Measurements from ENCODE around the gene CHIC2. TPM values are rescaled to one million over a fixed set of nuclear protein-coding genes. Genes with fewer than 3 reads are reported as not detected.

CHIC2 gene
- total RNA-seq, 5 donors from 2014 or later (not counting 1 experiment from before 2014, with no cell fraction given) = 38.8 to 59.3 (median 40.5) TPM

- Mint-ChIP-seq H3K27ac (no peak overlapping the region), H3K9me3 (no peaks in the 10 kb centered on the region), H3K4me1 (no peaks in the 10 kb centered on the region), H3K36me3 (no peaks in the 10 kb centered on the region), H3K4me3 (no peak overlapping the region), H3K27me3 (peaks cover 8 to 12% of the 10 kb centered on the region in 2 donors)
- no peaks in the 10 kb centered on the region for H3K4me1 ChIP-seq (ENCODE audit: control insufficient read depth in 1 of 2, extremely low read depth in 1 of 2, insufficient read depth in 2 of 2, low read length in 2 of 2)
- POLR2A ChIA-PET = no interaction called here
- no peak overlapping the region for H3K27ac ChIP-seq (ENCODE audit: low read length)
- CTCF ChIA-PET = interaction anchor here in 1 of 2 donors (0.7 kb wide), 1 partner anchor 11 kb away, joined by 3 read pairs; no protein-coding TSS in a partner anchor
- no peaks in the 10 kb centered on the region for H3K36me3 ChIP-seq (ENCODE audit: control insufficient read depth in 2 of 2, extremely low read depth in 1 of 2, insufficient read depth in 1 of 2, low read length in 1 of 2)
- H3K27me3 ChIP-seq (replicated peaks in 1 of 2; ENCODE audit: control insufficient read depth in 2 of 2, extremely low read depth in 1 of 2, insufficient read depth in 2 of 2, low read length in 1 of 2) = peaks cover 0 to 13% of the 10 kb centered on the region in 2 experiments
- DNase-seq (no peak), ATAC-seq (replicated peaks in 1 of 4) (no peak)
- H3K9me3 ChIP-seq = no peaks in the 10 kb centered on the region
- no peak overlapping the region for H3K4me3 ChIP-seq (ENCODE audit: control insufficient read depth in 1 of 2, extremely low read depth in 1 of 2, low read length in 1 of 2)
Measured at GRCh38 chr4:54076673-54077072, 12.3 kb upstream of the CHIC2 start.

- ATAC-seq (replicated peaks in 1 of 4) (no peak), DNase-seq (no peak)
- H3K9me3 Mint-ChIP-seq = no peaks in the 10 kb centered on the region
- H3K27me3 ChIP-seq (replicated peaks in 1 of 2; ENCODE audit: control insufficient read depth in 2 of 2, extremely low read depth in 1 of 2, insufficient read depth in 2 of 2, low read length in 1 of 2) = peaks cover 0 to 11% of the 10 kb centered on the region in 2 experiments
- H3K4me1 ChIP-seq (ENCODE audit: control insufficient read depth in 1 of 2, extremely low read depth in 1 of 2, insufficient read depth in 2 of 2, low read length in 2 of 2) = no peaks in the 10 kb centered on the region
- H3K27ac ChIP-seq (ENCODE audit: low read length) = no peak overlapping the region
- no peaks in the 10 kb centered on the region for H3K4me1 Mint-ChIP-seq
- no peak overlapping the region for H3K4me3 Mint-ChIP-seq
- no peaks in the 10 kb centered on the region for H3K36me3 Mint-ChIP-seq
- H3K4me3 ChIP-seq (ENCODE audit: control insufficient read depth in 1 of 2, extremely low read depth in 1 of 2, low read length in 1 of 2) = no peak overlapping the region
- no peaks in the 10 kb centered on the region for H3K9me3 ChIP-seq
- ChIA-PET CTCF (no interaction called here), POLR2A (no interaction called here)
- no peak overlapping the region for H3K27ac Mint-ChIP-seq
- peaks cover 7 to 12% of the 10 kb centered on the region in 2 donors for H3K27me3 Mint-ChIP-seq
- no peaks in the 10 kb centered on the region for H3K36me3 ChIP-seq (ENCODE audit: control insufficient read depth in 2 of 2, extremely low read depth in 1 of 2, insufficient read depth in 1 of 2, low read length in 1 of 2)
Measured at GRCh38 chr4:54074381-54074780, 10.0 kb upstream of the CHIC2 start.

GRCh38 chr4:54073271-54073880, 9.0 kb upstream of the CHIC2 start:
- H3K27ac Mint-ChIP-seq = no peak overlapping the region
- no peak overlapping the region for H3K27ac ChIP-seq (ENCODE audit: low read length)
- ChIA-PET CTCF (no interaction called here), POLR2A (interaction anchor here (0.6 to 1.2 kb wide), 2 partner anchors 16 to 17 kb away, joined by 4 read pairs; no protein-coding TSS in a partner anchor)
- no peaks in the 10 kb centered on the region for H3K4me1 Mint-ChIP-seq
- H3K4me3 ChIP-seq (ENCODE audit: control insufficient read depth in 1 of 2, extremely low read depth in 1 of 2, low read length in 1 of 2) = no peak overlapping the region
- no peaks in the 10 kb centered on the region for H3K4me1 ChIP-seq (ENCODE audit: control insufficient read depth in 1 of 2, extremely low read depth in 1 of 2, insufficient read depth in 2 of 2, low read length in 2 of 2)
- H3K9me3 ChIP-seq = no peaks in the 10 kb centered on the region
- no peaks in the 10 kb centered on the region for H3K36me3 Mint-ChIP-seq
- no peak overlapping the region for H3K4me3 Mint-ChIP-seq
- H3K36me3 ChIP-seq (ENCODE audit: control insufficient read depth in 2 of 2, extremely low read depth in 1 of 2, insufficient read depth in 1 of 2, low read length in 1 of 2) = no peaks in the 10 kb centered on the region
- no peak for ATAC-seq (replicated peaks in 1 of 4)
- no peaks in the 10 kb centered on the region for H3K9me3 Mint-ChIP-seq
- H3K27me3 Mint-ChIP-seq = peaks cover 3 to 8% of the 10 kb centered on the region in 2 donors
- WGBS (ENCODE audit: insufficient coverage) = 92% methylated on average over 2 of the region's 2 CpGs
- H3K27me3 ChIP-seq (replicated peaks in 1 of 2; ENCODE audit: control insufficient read depth in 2 of 2, extremely low read depth in 1 of 2, insufficient read depth in 2 of 2, low read length in 1 of 2) = peaks cover 0 to 11% of the 10 kb centered on the region in 2 experiments
- DNase-seq = no peak

DNA sequence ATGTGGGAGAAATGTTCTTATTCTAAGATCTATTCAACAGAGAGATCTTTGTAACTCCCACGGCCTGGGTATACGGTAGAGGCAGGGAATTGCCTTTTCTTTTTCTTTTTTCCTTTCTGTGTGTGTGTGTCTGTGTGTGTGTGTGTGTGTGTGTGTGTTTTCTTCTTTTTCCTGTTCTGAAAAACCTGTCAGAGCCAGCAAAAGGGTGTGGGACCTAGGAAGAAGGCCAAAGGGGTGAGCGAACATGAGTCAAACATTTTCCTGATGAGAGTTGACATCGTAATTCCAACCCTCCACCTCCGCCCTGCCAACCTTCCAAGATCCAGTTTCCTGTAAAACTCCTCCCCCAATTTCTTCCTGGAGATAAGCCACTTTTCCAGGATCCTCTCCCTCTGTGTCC, 2.8 kb upstream of the CHIC2 start:
- Histone ChIP-seq H3K27ac (ENCODE audit: low read length) (no peak overlapping the region), H3K4me3 (ENCODE audit: control insufficient read depth in 1 of 2, extremely low read depth in 1 of 2, low read length in 1 of 2) (no peak overlapping the region), H3K27me3 (replicated peaks in 1 of 2; ENCODE audit: control insufficient read depth in 2 of 2, extremely low read depth in 1 of 2, insufficient read depth in 2 of 2, low read length in 1 of 2) (no peaks in the 10 kb centered on the region), H3K4me1 (ENCODE audit: control insufficient read depth in 1 of 2, extremely low read depth in 1 of 2, insufficient read depth in 2 of 2, low read length in 2 of 2) (peaks cover 3 to 21% of the 10 kb centered on the region in 2 experiments), H3K36me3 (ENCODE audit: control insufficient read depth in 2 of 2, extremely low read depth in 1 of 2, insufficient read depth in 1 of 2, low read length in 1 of 2) (no peaks in the 10 kb centered on the region), H3K9me3 (no peaks in the 10 kb centered on the region)
- CTCF ChIA-PET = interaction anchor here in 1 of 2 donors (0.6 kb wide), 1 partner anchor 1425 kb away, joined by 3 read pairs; no protein-coding TSS in a partner anchor
- peaks cover 0 to 3% of the 10 kb centered on the region in 2 donors for H3K27me3 Mint-ChIP-seq
- peaks cover 21 to 26% (median 22%) of the 10 kb centered on the region in 3 donors for H3K4me1 Mint-ChIP-seq
- H3K36me3 Mint-ChIP-seq = peaks cover 3% of the 10 kb centered on the region
- H3K27ac Mint-ChIP-seq = no peak overlapping the region
- H3K4me3 Mint-ChIP-seq = no peak overlapping the region
- POLR2A ChIA-PET = interaction anchor here in 1 of 2 donors (0.6 to 0.7 kb wide), 2 partner anchors 11 to 1482 kb away, joined by 4 to 7 read pairs; no protein-coding TSS in a partner anchor
- no peaks in the 10 kb centered on the region for H3K9me3 Mint-ChIP-seq
- WGBS (ENCODE audit: insufficient coverage) = 85% methylated on average over 2 of the region's 5 CpGs
- DNase-seq (no peak), ATAC-seq (replicated peaks in 1 of 4) (no peak)

GRCh38 chr4:54066718-54067129, 2.3 kb upstream of the CHIC2 start:
- Histone ChIP-seq H3K4me1 (ENCODE audit: control insufficient read depth in 1 of 2, extremely low read depth in 1 of 2, insufficient read depth in 2 of 2, low read length in 2 of 2) (peaks cover 3 to 25% of the 10 kb centered on the region in 2 experiments), H3K9me3 (no peaks in the 10 kb centered on the region), H3K27me3 (replicated peaks in 1 of 2; ENCODE audit: control insufficient read depth in 2 of 2, extremely low read depth in 1 of 2, insufficient read depth in 2 of 2, low read length in 1 of 2) (no peaks in the 10 kb centered on the region), H3K27ac (ENCODE audit: low read length) (no peak overlapping the region), H3K4me3 (ENCODE audit: control insufficient read depth in 1 of 2, extremely low read depth in 1 of 2, low read length in 1 of 2) (no peak overlapping the region), H3K36me3 (ENCODE audit: control insufficient read depth in 2 of 2, extremely low read depth in 1 of 2, insufficient read depth in 1 of 2, low read length in 1 of 2) (no peaks in the 10 kb centered on the region)
- Mint-ChIP-seq H3K36me3 (peaks cover 6% of the 10 kb centered on the region), H3K27ac (no peak overlapping the region), H3K9me3 (no peaks in the 10 kb centered on the region), H3K4me3 (no peak overlapping the region), H3K27me3 (peaks cover 0 to 3% of the 10 kb centered on the region in 2 donors), H3K4me1 (peaks cover 25 to 30% (median 26%) of the 10 kb centered on the region in 3 donors)
- DNase-seq (no peak), ATAC-seq (replicated peaks in 1 of 4) (no peak)
- ChIA-PET POLR2A (interaction anchor here in 1 of 2 donors (0.7 kb wide), 1 partner anchor 10 kb away, joined by 7 read pairs; no protein-coding TSS in a partner anchor), CTCF (interaction anchor here in 1 of 2 donors (0.6 kb wide), 1 partner anchor 1426 kb away, joined by 3 read pairs; no protein-coding TSS in a partner anchor)
- no CpG with 5 or more reads among the region's 2 CpGs for WGBS (ENCODE audit: insufficient coverage)

GRCh38 chr4:54066088-54066415, 1.6 kb upstream of the CHIC2 start:
- ChIA-PET POLR2A (interaction anchor here in 1 of 2 donors (0.5 kb wide), 1 partner anchor 1798 kb away, joined by 3 read pairs; no protein-coding TSS in a partner anchor), CTCF (no interaction called here)
- H3K27ac Mint-ChIP-seq = peak overlapping the region in 1 of 2 donors; percentile 82
- Histone ChIP-seq H3K9me3 (no peaks in the 10 kb centered on the region), H3K4me3 (ENCODE audit: control insufficient read depth in 1 of 2, extremely low read depth in 1 of 2, low read length in 1 of 2) (no peak overlapping the region), H3K27ac (ENCODE audit: low read length) (no peak overlapping the region), H3K27me3 (replicated peaks in 1 of 2; ENCODE audit: control insufficient read depth in 2 of 2, extremely low read depth in 1 of 2, insufficient read depth in 2 of 2, low read length in 1 of 2) (no peaks in the 10 kb centered on the region), H3K4me1 (ENCODE audit: control insufficient read depth in 1 of 2, extremely low read depth in 1 of 2, insufficient read depth in 2 of 2, low read length in 2 of 2) (peaks cover 3 to 30% of the 10 kb centered on the region in 2 experiments), H3K36me3 (ENCODE audit: control insufficient read depth in 2 of 2, extremely low read depth in 1 of 2, insufficient read depth in 1 of 2, low read length in 1 of 2) (no peaks in the 10 kb centered on the region)
- DNase-seq = no peak
- no peak overlapping the region for H3K4me3 Mint-ChIP-seq
- ATAC-seq (replicated peaks in 1 of 4) = no peak
- peaks cover 0 to 3% of the 10 kb centered on the region in 2 donors for H3K27me3 Mint-ChIP-seq
- no CpG with 5 or more reads among the region's 2 CpGs for WGBS (ENCODE audit: insufficient coverage)
- H3K36me3 Mint-ChIP-seq = peaks cover 9% of the 10 kb centered on the region
- peaks cover 31 to 37% (median 33%) of the 10 kb centered on the region in 3 donors for H3K4me1 Mint-ChIP-seq
- H3K9me3 Mint-ChIP-seq = no peaks in the 10 kb centered on the region

All from T-cell (primary cell).